HG02973 (cell line): ENCODE measurements around the gene COQ4.

Experiments
- ATAC-seq: cut with Tn5 transposase; IDR thresholded peaks from one replicate; pipeline ENCODE4 v1.9.1; 2021; ENCODE audit warnings: moderate library complexity; ENCODE audit not compliant: unreplicated experiment

The COQ4 gene

GRCh38 chr9:128372188-128372641 is 49.6 kb downstream of the COQ4 start:
- no peak for ATAC-seq

GRCh38 chr9:128372784-128373183 is 50.1 kb downstream of the COQ4 start:
- ATAC-seq: no peak

- no peak for ATAC-seq
Measured at GRCh38 chr9:128374221-128374675, 51.6 kb downstream of the COQ4 start.

- no peak for ATAC-seq
Measured at GRCh38 chr9:128375865-128376264, 53.2 kb downstream of the COQ4 start.

GRCh38 chr9:128382261-128382660 is 59.6 kb downstream of the COQ4 start:
- ATAC-seq: no peak

GRCh38 chr9:128383007-128383753 is 60.5 kb downstream of the COQ4 start:
- no peak for ATAC-seq
